GM12878 (cell line): Measurements from ENCODE around the gene CNTNAP2. TPM values are rescaled to one million over a fixed set of nuclear protein-coding genes. Genes with fewer than 3 reads are reported as not detected.

Experiments
- ATAC-seq: fragments of 200-7000 bp; cut with Tn5 transposase; 3 replicates; pipeline ENCODE4 v1.9.1; 2020; ENCODE audit warnings: mild to moderate bottlenecking, moderate library complexity
- BruUV-seq: library from RNA; stranded (reverse); fragments of 400-500 nt; replicated peaks from 2 replicates; lab custom pipeline; 2021; lab: Mats Ljungman, UMichigan
- CTCF ChIA-PET: fragments of 300-600 bp; sonication (Branson Sonifier 250); formaldehyde crosslinking; extraction: SDS; loops from one replicate; lab custom pipeline; 2021; ENCODE audit warnings: inconsistent platforms; lab: Yijun Ruan, JAX
- POLR2A ChIA-PET: fragments of 350-600 bp; formaldehyde crosslinking; extraction: SDS; loops from one replicate; lab custom pipeline; 2021; ENCODE audit warnings: inconsistent platforms; lab: Charles Lee
- RAD21 ChIA-PET: fragments of 300-600 bp; sonication (Branson Sonifier 250); formaldehyde crosslinking; loops from one replicate; lab custom pipeline; 2023; ENCODE audit warnings: antibody characterized with exemption; ENCODE audit not compliant: unreplicated experiment; lab: Charles Lee
- SMC1A ChIA-PET: fragments of 300-600 bp; sonication (Branson Sonifier 250); formaldehyde crosslinking; loops from one replicate; lab custom pipeline; 2023; ENCODE audit not compliant: unreplicated experiment, uncharacterized antibody; lab: Charles Lee
- DNase-seq: peaks from one replicate; pipeline ENCODE4 v3.0.0-alpha.2; 2011; ENCODE audit warnings: low read depth, low spot score
- FAIRE-seq: peaks from 3 replicates; lab custom pipeline; 2011; peaks lifted over from hg19 to GRCh38; lab: Jason Lieb, UNC
- H2AFZ ChIP-seq: 2 replicates; pipeline ENCODE4 v1.6.0; 2011; ENCODE audit warnings: low read depth, low read length, control low read depth; ENCODE audit not compliant: control insufficient read depth
- H3K27ac ChIP-seq: 2 replicates; pipeline ENCODE4 v1.5.1; 2011; ENCODE audit warnings: control low read depth; ENCODE audit not compliant: control insufficient read depth, insufficient read depth
- H3K27me3 ChIP-seq, 2 experiments: replicated peaks in 1 of 2; 2 replicates each; pipeline versions ENCODE4 v1.6.0 to v1.6.1; 2011; ENCODE audit warnings: low read length in 1 of 2; ENCODE audit not compliant: control insufficient read depth in 2 of 2, insufficient read depth in 2 of 2
- H3K36me3 ChIP-seq, 2 experiments: 2 replicates each; pipeline ENCODE4 v1.5.1; 2011; ENCODE audit warnings: low read length in 1 of 2; ENCODE audit not compliant: control insufficient read depth in 2 of 2, insufficient read depth in 2 of 2
- H3K4me1 ChIP-seq: 2 replicates; pipeline ENCODE4 v1.6.1; 2011; ENCODE audit warnings: mild to moderate bottlenecking, low read length, moderate library complexity, mixed read lengths; ENCODE audit not compliant: control insufficient read depth, insufficient read depth
- H3K4me2 ChIP-seq: 2 replicates; pipeline ENCODE4 v1.6.0; 2011; ENCODE audit warnings: control low read depth; ENCODE audit not compliant: control insufficient read depth, insufficient read depth
- H3K4me3 ChIP-seq: fragments of 200-600 bp; sonication (generic); 2 replicates; pipeline ENCODE4 v1.5.1; 2016
- H3K79me2 ChIP-seq: 2 replicates; pipeline ENCODE4 v1.6.0; 2011; ENCODE audit warnings: low read length; ENCODE audit not compliant: control insufficient read depth, insufficient read depth
- H3K9ac ChIP-seq: 2 replicates; pipeline ENCODE4 v1.8.0; 2011; ENCODE audit warnings: low read length, control low read depth, mixed read lengths; ENCODE audit not compliant: control insufficient read depth, insufficient read depth
- H3K9me3 ChIP-seq: replicated peaks from 3 replicates; pipeline ENCODE4 v1.5.1; 2011; ENCODE audit warnings: mild to moderate bottlenecking, low read length; ENCODE audit not compliant: control insufficient read depth, insufficient read depth
- H4K20me1 ChIP-seq: 2 replicates; pipeline ENCODE4 v1.6.0; 2011; ENCODE audit not compliant: control insufficient read depth, insufficient read depth
- BACH1 ChIP-seq: fragments of 450-650 bp; IDR thresholded peaks from 2 replicates; pipeline ENCODE4 v1.6.1; 2017; ENCODE audit warnings: mild to moderate bottlenecking, borderline replicate concordance
- MYB ChIP-seq: fragments of 150-350 bp; IDR thresholded peaks from 2 replicates; pipeline ENCODE4 v1.6.1; 2014; ENCODE audit warnings: mild to moderate bottlenecking, low read depth, low read length, borderline replicate concordance
- POLR2A ChIP-seq: IDR thresholded peaks from 2 replicates; pipeline ENCODE4 v1.6.1; 2011; ENCODE audit warnings: low read depth, mild to moderate bottlenecking, low read length
- STAT1 ChIP-seq: fragments of 450-650 bp; conservative IDR thresholded peaks from 2 replicates; pipeline ENCODE4 v1.6.1; 2014; ENCODE audit warnings: antibody characterized with exemption, mild to moderate bottlenecking
- ZZZ3 ChIP-seq: IDR thresholded peaks from 2 replicates; pipeline ENCODE4 v1.6.1; 2011; ENCODE audit warnings: low read depth; ENCODE audit not compliant: control insufficient read depth, insufficient read length
- WGBS: methylation state at CpG from one replicate; pipeline ENCODE4 v1.1.6; 2016; ENCODE audit warnings: low lambda C conversion rate; ENCODE audit not compliant: insufficient replicate concordance, insufficient coverage; ENCODE audit errors: missing lambda C conversion rate; 5-methylcytosine and 5-hydroxymethylcytosine counted together
- in situ Hi-C: fragments of 300-500 bp; cut with MboI; formaldehyde crosslinking; loops from 9 replicates; pipeline ENCODE4 v1.14.3; 2018; ENCODE audit warnings: mixed read lengths
- intact Hi-C: fragments of 100-400 bp; cut with micrococcal nuclease; formaldehyde crosslinking; loops from one replicate; pipeline ENCODE4 v1.14.2; 2022; ENCODE audit not compliant: unreplicated experiment
- polyA plus RNA-seq, 11 experiments: library from polyadenylated mRNA; depleted of rRNA in 4 of 11; unstranded in 6 of 11; stranded (reverse) in 5 of 11; fragments of >200 nt; fragmentation: Nextera tagmentation in 4 of 11; fragmentation: Illumina TruSeq in 1 of 11; extraction: Ambion mirVana in 4 of 11; extraction: Trizol in 1 of 11; gene quantifications; 1 replicate in 1 of 11; 2 replicates in 10 of 11; pipeline versions ENCODE4 v1.2.1 to v1.2.3, GENCODE V29; 2011 to 2016; ENCODE audit warnings: inconsistent platforms in 2 of 11, missing spikeins in 2 of 11, low read depth in 1 of 11
- total RNA-seq, 4 experiments: library from RNA; depleted of rRNA in 3 of 4; stranded (reverse); fragments of >200 nt in 3 of 4; fragmentation: Illumina TruSeq in 1 of 4; extraction: Trizol in 1 of 4; gene quantifications; 2 replicates each; pipeline versions ENCODE4 v1.2.1 to v1.2.3, GENCODE V29; 2013 to 2021
- TF ChIP-seq, protein P1 (sequence below): fragments of 450-650 bp; IDR thresholded peaks from 2 replicates; pipeline ENCODE4 v1.6.1; 2017; ENCODE audit warnings: antibody characterized with exemption, mild to moderate bottlenecking, moderate library complexity

The CNTNAP2 gene
- total and polyA plus RNA-seq, 10 of the 15 experiments (the other 5 are each of a cell fraction or from before 2014, with no cell fraction given), result 0.03 to 0.08 (median 0.03) TPM; not detected in 7

- Histone ChIP-seq H3K27me3 (no peaks in the 10 kb centered on the region), H3K27ac (no peak overlapping the region), H3K9ac (no peak overlapping the region), H2AFZ (no peak overlapping the region), H3K9me3 (no peaks in the 10 kb centered on the region), H3K4me2 (no peak overlapping the region), H3K79me2 (no peaks in the 10 kb centered on the region), H4K20me1 (no peaks in the 10 kb centered on the region), H3K36me3 (no peaks in the 10 kb centered on the region), H3K4me3 (no peak overlapping the region)
- POLR2A ChIA-PET, result no interaction called here
- 3% methylated on average over 2 of the region's 2 CpGs for WGBS
- SMC1A ChIA-PET, result no interaction called here
- ATAC-seq (no peak), FAIRE-seq (no peak), DNase-seq (no peak)
- RAD21 ChIA-PET, result no interaction called here
- in situ Hi-C loops (no loop called here), intact Hi-C loops (no loop called here)
- CTCF ChIA-PET, result no interaction called here
- BruUV-seq, result no TSS peak
- TF ChIP-seq POLR2A, result no peak
- TF ChIP-seq, protein P1, sequence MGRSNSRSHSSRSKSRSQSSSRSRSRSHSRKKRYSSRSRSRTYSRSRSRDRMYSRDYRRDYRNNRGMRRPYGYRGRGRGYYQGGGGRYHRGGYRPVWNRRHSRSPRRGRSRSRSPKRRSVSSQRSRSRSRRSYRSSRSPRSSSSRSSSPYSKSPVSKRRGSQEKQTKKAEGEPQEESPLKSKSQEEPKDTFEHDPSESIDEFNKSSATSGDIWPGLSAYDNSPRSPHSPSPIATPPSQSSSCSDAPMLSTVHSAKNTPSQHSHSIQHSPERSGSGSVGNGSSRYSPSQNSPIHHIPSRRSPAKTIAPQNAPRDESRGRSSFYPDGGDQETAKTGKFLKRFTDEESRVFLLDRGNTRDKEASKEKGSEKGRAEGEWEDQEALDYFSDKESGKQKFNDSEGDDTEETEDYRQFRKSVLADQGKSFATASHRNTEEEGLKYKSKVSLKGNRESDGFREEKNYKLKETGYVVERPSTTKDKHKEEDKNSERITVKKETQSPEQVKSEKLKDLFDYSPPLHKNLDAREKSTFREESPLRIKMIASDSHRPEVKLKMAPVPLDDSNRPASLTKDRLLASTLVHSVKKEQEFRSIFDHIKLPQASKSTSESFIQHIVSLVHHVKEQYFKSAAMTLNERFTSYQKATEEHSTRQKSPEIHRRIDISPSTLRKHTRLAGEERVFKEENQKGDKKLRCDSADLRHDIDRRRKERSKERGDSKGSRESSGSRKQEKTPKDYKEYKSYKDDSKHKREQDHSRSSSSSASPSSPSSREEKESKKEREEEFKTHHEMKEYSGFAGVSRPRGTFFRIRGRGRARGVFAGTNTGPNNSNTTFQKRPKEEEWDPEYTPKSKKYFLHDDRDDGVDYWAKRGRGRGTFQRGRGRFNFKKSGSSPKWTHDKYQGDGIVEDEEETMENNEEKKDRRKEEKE, result no peak
- TF ChIP-seq ZZZ3, result no peak
- TF ChIP-seq BACH1, result no peak
- TF ChIP-seq MYB, result no peak
- TF ChIP-seq STAT1, result no peak
- TF ChIP-seq, all 136 proteins: peak for 0
- no peaks in the 10 kb centered on the region for H3K4me1 ChIP-seq
Measured at GRCh38 chr7:147332988-147333387, 1216.4 kb downstream of the CNTNAP2 start.
